ENCODE results near the gene ANXA2. TPM values are rescaled to one million over a fixed set of nuclear protein-coding genes. Genes with fewer than 3 reads are reported as not detected.

Gene ANXA2
- total and polyA plus RNA-seq, 2 experiments from 2014 or later = 202 to 225 TPM

- peaks cover 2% of the 10 kb centered on the region for H3K27me3 Mint-ChIP-seq (ENCODE audit: insufficient read depth, low read depth, poor library complexity)
- DNase-seq (ENCODE audit: low spot score) = peak; percentile 56
- Histone ChIP-seq H3K36me3 (ENCODE audit: insufficient read depth) (no peaks in the 10 kb centered on the region), H3K79me2 (replicated peaks; ENCODE audit: insufficient read depth) (peaks cover 89% of the 10 kb centered on the region), H3K27ac (ENCODE audit: low read depth) (no peak overlapping the region; the same call in 1 of the 2 replicates), H3K4me2 (no peak overlapping the region), H4K20me1 (replicated peaks; ENCODE audit: insufficient read depth) (peaks cover 17% of the 10 kb centered on the region; the same call in 1 of the 2 replicates), H3K4me3 (no peak overlapping the region), H3K4me1 (ENCODE audit: insufficient read depth) (peaks cover 59% of the 10 kb centered on the region), H2AFZ (no peak overlapping the region), H3K27me3 (ENCODE audit: insufficient read depth) (peaks cover 6% of the 10 kb centered on the region), H3F3A (replicated peaks; ENCODE audit: low read depth) (no peaks in the 10 kb centered on the region), H3K9me2 (ENCODE audit: insufficient read depth) (no peaks in the 10 kb centered on the region)
- no peaks in the 10 kb centered on the region; the same call in 1 of the 3 replicates for H3K36me3 Mint-ChIP-seq (ENCODE audit: low read depth)
- H3K4me3 Mint-ChIP-seq = no peak overlapping the region
- H3K27ac Mint-ChIP-seq = no peak overlapping the region
- TF ChIP-seq ZNF462 (CRISPR knock-in tag; IDR thresholded peaks at IDR 0.05) (no peak), ZNF114 (CRISPR knock-in tag; IDR thresholded peaks at IDR 0.05) (no peak), NANOG (IDR thresholded peaks at IDR 0.05; ENCODE audit: borderline replicate concordance) (no peak), POLR2AphosphoS5 (IDR thresholded peaks at IDR 0.05; ENCODE audit: low read depth) (no peak), STAT1 (IDR thresholded peaks at IDR 0.05; ENCODE audit: unreplicated experiment) (no peak), ETS1 (IDR thresholded peaks at IDR 0.05) (no peak), EZH2phosphoT487 (IDR thresholded peaks at IDR 0.05; ENCODE audit: unreplicated experiment) (no peak), CREB1 (CRISPR knock-in tag; IDR thresholded peaks at IDR 0.05; ENCODE audit: low read depth) (no peak), REST (IDR thresholded peaks at IDR 0.05; ENCODE audit: unreplicated experiment) (no peak), EZH2 (IDR thresholded peaks at IDR 0.05; ENCODE audit: low read depth, unreplicated experiment) (no peak)
- ATAC-seq = no peak
- H3K9me3 Mint-ChIP-seq = no peaks in the 10 kb centered on the region
- peaks cover 64% of the 10 kb centered on the region for H3K4me1 Mint-ChIP-seq
Measured at GRCh38 chr15:60392601-60392985, 5.2 kb downstream of the ANXA2 start.

Measured in GM23338 (cell line).